SK-N-SH treated with all-trans-retinoic acid at 6 μM for 48 hours (cell line): ENCODE measurements around the gene PLEKHG5.

ENCODE experiments used
- CSRNP3 ChIP-seq: fragments of 250-450 bp; sonication (Bioruptor Pico); IDR thresholded peaks from 2 replicates; pipeline ENCODE4 v1.5.1; 2021; ENCODE audit warnings: mild to moderate bottlenecking, moderate library complexity
- PATZ1 ChIP-seq: fragments of 250-450 bp; sonication (Bioruptor Pico); IDR thresholded peaks from 2 replicates; pipeline ENCODE4 v1.8.0; 2020; ENCODE audit warnings: mild to moderate bottlenecking, moderate library complexity, borderline replicate concordance
- POU6F1 ChIP-seq: fragments of 250-450 bp; sonication (Bioruptor Pico); IDR thresholded peaks from 2 replicates; pipeline ENCODE4 v1.8.0; 2021; ENCODE audit warnings: low read depth, mild to moderate bottlenecking, moderate library complexity, borderline replicate concordance
- ZFP3 ChIP-seq: fragments of 250-450 bp; sonication (Bioruptor Pico); IDR thresholded peaks from 2 replicates; pipeline ENCODE4 v1.5.0; 2020; ENCODE audit warnings: mild to moderate bottlenecking, moderate library complexity
- ZNF8 ChIP-seq: fragments of 450-650 bp; formaldehyde crosslinking; IDR thresholded peaks from 2 replicates; pipeline ENCODE4 v1.5.0; 2020; ENCODE audit warnings: mild to moderate bottlenecking, moderate library complexity

- TF ChIP-seq ZFP3 (no peak), PATZ1 (CRISPR knock-in tag) (no peak), ZNF8 (CRISPR knock-in tag) (no peak), POU6F1 (no peak), CSRNP3 (CRISPR knock-in tag) (no peak)
These were observed 24.2 kb downstream of the PLEKHG5 start for GRCh38 chr1:6467224-6467623.
